Measurements from ENCODE around the gene FYN.

FYN gene

GRCh38 chr6:111730864-111731263, 142.4 kb downstream of the FYN start:
- TF ChIP-seq CTCF (IDR thresholded peaks at IDR 0.05; ENCODE audit: low read depth, low read length, missing control alignments): no peak
- H3K4me3 ChIP-seq (replicated peaks; ENCODE audit: low read depth, low read length): no peak overlapping the region
- no peak for DNase-seq (ENCODE audit: extremely low read depth, low read depth)

GRCh38 chr6:111727802-111728201, 145.4 kb downstream of the FYN start:
- no peak for DNase-seq (ENCODE audit: extremely low read depth, low read depth)
- peak; percentile 11 for TF ChIP-seq CTCF (IDR thresholded peaks at IDR 0.05; ENCODE audit: low read depth, low read length, missing control alignments)
- H3K4me3 ChIP-seq (replicated peaks; ENCODE audit: low read depth, low read length): no peak overlapping the region

GRCh38 chr6:111727041-111727440, 146.2 kb downstream of the FYN start:
- no peak for DNase-seq (ENCODE audit: extremely low read depth, low read depth)

GRCh38 chr6:111725446-111726112, 147.7 kb downstream of the FYN start:
- no peak for DNase-seq (ENCODE audit: extremely low read depth, low read depth)

More at GRCh38 chr6:111727041-111727440, 146.2 kb downstream of the FYN start:
- TF ChIP-seq CTCF (IDR thresholded peaks at IDR 0.05; ENCODE audit: low read depth, low read length, missing control alignments): no peak
- no peak overlapping the region for H3K4me3 ChIP-seq (replicated peaks; ENCODE audit: low read depth, low read length)

GRCh38 chr6:111724505-111724904, 148.7 kb downstream of the FYN start:
- no peak for TF ChIP-seq CTCF (IDR thresholded peaks at IDR 0.05; ENCODE audit: low read depth, low read length, missing control alignments)
- H3K4me3 ChIP-seq (replicated peaks; ENCODE audit: low read depth, low read length): no peak overlapping the region
- DNase-seq (ENCODE audit: extremely low read depth, low read depth): no peak

More at GRCh38 chr6:111725446-111726112, 147.7 kb downstream of the FYN start:
- no peak overlapping the region for H3K4me3 ChIP-seq (replicated peaks; ENCODE audit: low read depth, low read length)
- TF ChIP-seq CTCF (IDR thresholded peaks at IDR 0.05; ENCODE audit: low read depth, low read length, missing control alignments): no peak

GRCh38 chr6:111724039-111724438, 149.2 kb downstream of the FYN start:
- no peak overlapping the region for H3K4me3 ChIP-seq (replicated peaks; ENCODE audit: low read depth, low read length)
- no peak for DNase-seq (ENCODE audit: extremely low read depth, low read depth)
- TF ChIP-seq CTCF (IDR thresholded peaks at IDR 0.05; ENCODE audit: low read depth, low read length, missing control alignments): no peak
